Coronary artery (tissue), 2 donors: ENCODE measurements around the gene SAP25.

Experiments used
- DNase-seq: peaks from one replicate; pipeline ENCODE4 v3.0.0-alpha.2; 2017; ENCODE audit warnings: low spot score
- H3K27ac ChIP-seq, 2 donors: fragments of 200-600 bp; sonication (generic); one replicate each; pipeline ENCODE4 v1.5.1; 2016 to 2019
- H3K4me3 ChIP-seq: fragments of 200-600 bp; sonication (generic); 2 replicates; pipeline ENCODE4 v1.5.1; 2016; ENCODE audit warnings: mild to moderate bottlenecking, moderate library complexity
- CTCF ChIP-seq: fragments of 200-600 bp; sonication (generic); IDR thresholded peaks from one replicate; pipeline ENCODE4 v1.5.1; 2019; ENCODE audit warnings: antibody characterized with exemption

SAP25 gene

GRCh38 chr7:100612730-100613390 is 39.2 kb upstream of the SAP25 start:
- H3K4me3 ChIP-seq: peak overlapping the region; percentile 86
- TF ChIP-seq CTCF: no peak
- H3K27ac ChIP-seq: peak overlapping the region; percentile 87 to 91
- DNase-seq: no peak

- no peak for TF ChIP-seq CTCF
- Histone ChIP-seq H3K27ac (peak within 1 kb of the TSS; percentile 87 to 91), H3K4me3 (peak within 1 kb of the TSS; percentile 86)
- peak; percentile 99 for DNase-seq
Measured at GRCh38 chr7:100611983-100612729, 38.5 kb upstream of the SAP25 start, which contains the start of gene MOSPD3. Gene MOSPD3, plus strand, starts transcription at chr7:100612540. Its CDS starts 252 bp downstream, at chr7:100612792.

- no peak for DNase-seq
- TF ChIP-seq CTCF: no peak
- H3K4me3 ChIP-seq: no peak overlapping the region
- H3K27ac ChIP-seq: no peak overlapping the region
Measured at GRCh38 chr7:100609958-100610357, 36.3 kb upstream of the SAP25 start.

GRCh38 chr7:100607111-100607510 is 33.4 kb upstream of the SAP25 start:
- DNase-seq: no peak
- TF ChIP-seq CTCF: no peak
- Histone ChIP-seq H3K27ac (no peak overlapping the region), H3K4me3 (no peak overlapping the region)

- DNase-seq: no peak
- no peak for TF ChIP-seq CTCF
- no peak overlapping the region for H3K4me3 ChIP-seq
- H3K27ac ChIP-seq: no peak overlapping the region
Measured at GRCh38 chr7:100606313-100606712, 32.6 kb upstream of the SAP25 start.

GRCh38 chr7:100604976-100605911 is 31.5 kb upstream of the SAP25 start:
- no peak for DNase-seq
- H3K4me3 ChIP-seq: peak overlapping the region; percentile 79
- H3K27ac ChIP-seq: peak overlapping the region; percentile 57 to 89
- no peak for TF ChIP-seq CTCF
